Effector CD4-positive, alpha-beta T cell (primary cell): ENCODE results near the gene PAX2. TPM values are rescaled to one million over a fixed set of nuclear protein-coding genes. Genes with fewer than 3 reads are reported as not detected.
"Not testable (repeated sequence)": the region's sequence is repeated elsewhere in the genome, so short reads cannot be mapped to it uniquely, and the experiment has no call there.

Source experiments
- DNase-seq: peaks from one replicate; pipeline ENCODE4 v3.0.0-alpha.2; 2020
- total RNA-seq: gene quantifications from one replicate; lab custom pipeline; 2026; lab: John Stamatoyannopoulos, UW

The PAX2 gene
- not detected for total RNA-seq

GRCh38 chr10:100744987-100745881 lies at the start of gene PAX2:
Gene PAX2 (plus strand): TSS chr10:100745582. CDS start chr10:100746261, 679 bp downstream.
- DNase-seq, result no peak

DNA sequence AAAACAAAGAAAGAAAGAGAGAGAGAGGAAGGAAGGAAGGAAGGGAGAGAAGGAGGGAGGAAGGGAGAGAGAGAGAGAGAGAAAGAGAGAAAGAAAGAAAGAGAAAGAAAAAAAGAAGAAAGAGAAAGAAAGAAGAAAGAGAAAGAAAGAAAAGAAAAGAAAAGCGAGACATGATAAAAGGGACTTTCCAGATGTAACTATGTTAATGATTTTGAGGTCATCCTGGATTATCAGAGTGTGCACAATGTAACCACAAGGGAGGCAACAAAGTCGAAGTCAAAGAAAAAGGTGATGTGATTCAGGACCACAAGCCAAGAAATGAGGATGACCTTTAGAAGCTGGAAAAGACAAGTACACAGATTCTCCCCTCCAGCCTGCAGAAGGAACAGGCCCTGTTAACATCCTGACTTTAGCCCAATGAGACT lies 48.9 kb upstream of the PAX2 start:
- DNase-seq, result no peak

DNA sequence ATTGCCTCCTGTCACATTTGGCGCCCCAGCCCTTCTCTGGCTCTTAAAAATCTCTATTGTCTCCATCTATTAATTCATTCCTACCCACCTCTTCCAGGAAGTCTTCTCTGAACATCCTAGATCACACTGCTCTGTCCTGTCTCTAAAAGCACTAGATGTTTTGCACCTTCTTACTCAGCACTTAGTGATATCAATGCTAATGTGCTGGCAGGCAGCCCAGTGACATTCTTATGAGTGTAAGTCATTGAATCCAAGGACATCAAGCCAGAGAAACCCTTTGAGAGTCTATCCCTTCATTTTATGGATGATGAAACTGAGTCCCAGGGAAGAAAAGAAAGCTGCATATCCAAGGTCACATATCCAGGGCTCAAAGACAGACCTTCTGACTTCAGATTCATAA lies 48.3 kb upstream of the PAX2 start:
- DNase-seq, result no peak

GRCh38 chr10:100697631-100698030 lies 47.8 kb upstream of the PAX2 start:
- no peak for DNase-seq

GRCh38 chr10:100701704-100702103 lies 43.7 kb upstream of the PAX2 start:
- DNase-seq, result not testable (repeated sequence)

GRCh38 chr10:100705139-100705538 lies 40.2 kb upstream of the PAX2 start:
- no peak for DNase-seq

DNA sequence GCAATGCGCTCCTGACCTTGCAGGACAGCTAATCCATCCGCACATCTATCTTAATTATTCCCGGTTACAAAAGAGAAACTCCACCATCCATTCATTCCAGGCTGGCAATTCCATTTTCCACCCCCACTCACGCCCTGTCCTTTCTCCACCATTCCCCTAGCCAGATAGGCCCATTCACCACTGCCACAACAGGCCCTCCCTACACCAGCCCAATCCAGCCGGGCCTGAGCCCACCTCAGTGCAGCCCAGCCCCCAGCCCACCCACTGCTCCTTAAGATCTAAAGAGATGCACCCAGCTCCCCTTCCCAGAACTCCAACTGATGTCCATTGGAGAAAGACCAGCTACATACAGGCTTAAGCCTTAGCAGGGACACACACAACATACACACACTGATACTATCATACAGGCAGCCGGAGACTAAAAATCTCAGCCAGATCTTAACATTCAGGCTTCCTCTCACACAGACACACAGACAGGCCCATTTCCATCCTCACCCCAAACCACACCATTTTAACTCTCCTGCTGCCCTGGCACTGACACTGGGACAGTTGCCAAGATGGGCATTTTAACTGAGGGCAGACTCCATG lies 38.0 kb upstream of the PAX2 start:
- DNase-seq, result no peak

DNA sequence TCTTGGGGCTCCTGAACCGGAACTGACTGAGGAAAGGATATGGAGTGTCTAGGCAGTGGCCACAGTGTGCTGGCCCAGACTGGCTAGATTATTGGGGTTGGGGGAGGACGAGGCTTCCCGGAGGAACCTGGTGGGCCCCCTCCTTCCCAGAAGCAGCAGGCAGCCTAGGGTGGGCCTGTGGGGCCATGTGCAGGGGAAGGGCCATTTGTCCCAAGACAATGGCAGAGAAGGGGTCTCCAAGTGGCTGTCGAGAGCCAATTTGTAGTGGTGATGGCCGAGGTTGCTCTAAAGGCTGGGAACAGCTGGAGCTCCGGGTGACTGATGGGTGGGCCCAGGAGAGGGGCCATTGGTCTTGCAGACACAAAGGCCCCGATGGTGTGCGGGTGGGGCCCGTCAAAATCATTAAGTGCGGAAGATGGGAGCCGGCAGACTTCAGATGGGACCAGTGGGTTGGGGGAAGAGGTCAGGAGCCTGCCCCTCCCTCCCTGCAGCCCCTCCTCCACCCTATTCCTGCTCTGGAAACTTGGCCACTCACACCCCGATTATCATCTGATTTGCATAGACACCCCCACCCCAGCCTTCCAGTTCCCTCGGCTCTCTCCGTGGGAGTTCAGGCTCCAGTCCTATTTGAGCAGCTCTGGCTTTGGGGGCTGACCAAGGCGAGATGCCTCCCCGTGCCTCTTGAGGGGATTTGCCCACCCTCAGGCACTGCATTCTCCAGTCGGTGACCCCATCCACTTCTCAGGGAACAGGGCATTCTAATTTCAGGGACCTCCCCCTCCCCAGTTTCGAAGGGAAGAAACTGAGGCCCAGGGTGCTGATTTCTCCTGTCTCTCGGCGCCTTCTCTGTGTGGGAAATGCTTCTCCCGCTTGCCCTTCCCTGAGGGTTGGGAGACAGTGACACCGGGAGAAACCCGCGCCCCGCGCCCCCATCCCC lies 36.0 kb upstream of the PAX2 start:
- DNase-seq, result no peak

DNA sequence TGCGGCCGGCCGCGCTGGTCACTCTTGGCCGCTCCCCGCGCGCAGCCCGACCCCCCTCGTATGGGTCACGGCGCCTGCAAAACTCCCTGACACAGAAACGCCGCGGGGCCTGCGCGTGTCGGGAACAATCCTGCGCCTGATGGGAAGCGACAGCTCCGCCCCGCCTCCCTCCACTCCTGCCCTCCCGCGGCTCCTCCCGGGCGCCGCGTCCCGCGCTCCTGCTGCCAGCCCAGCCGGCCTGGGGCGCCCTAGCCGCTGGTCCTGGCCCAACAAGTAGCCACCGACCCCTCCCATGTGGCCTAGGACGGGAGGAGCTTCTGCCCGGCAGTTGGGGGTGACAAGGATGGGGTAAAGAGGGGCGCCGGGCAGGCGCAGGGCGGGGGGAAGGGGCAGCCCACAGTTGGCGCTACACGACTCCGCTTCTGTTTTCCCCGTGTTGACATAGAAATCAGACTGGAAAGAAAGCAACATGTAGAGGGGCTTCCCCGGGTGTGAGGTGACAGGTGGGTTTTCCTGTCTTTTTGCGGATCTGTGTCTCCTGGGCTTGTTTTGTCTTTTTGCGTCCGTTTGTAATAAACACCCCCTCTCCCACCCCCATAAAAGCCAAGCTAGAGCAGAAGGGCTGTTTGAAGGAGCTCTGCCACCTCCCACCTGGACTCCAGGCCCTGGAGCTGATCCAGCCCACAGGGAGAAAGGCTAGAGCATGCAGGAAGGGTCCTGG lies 35.1 kb upstream of the PAX2 start:
- no peak for DNase-seq

DNA sequence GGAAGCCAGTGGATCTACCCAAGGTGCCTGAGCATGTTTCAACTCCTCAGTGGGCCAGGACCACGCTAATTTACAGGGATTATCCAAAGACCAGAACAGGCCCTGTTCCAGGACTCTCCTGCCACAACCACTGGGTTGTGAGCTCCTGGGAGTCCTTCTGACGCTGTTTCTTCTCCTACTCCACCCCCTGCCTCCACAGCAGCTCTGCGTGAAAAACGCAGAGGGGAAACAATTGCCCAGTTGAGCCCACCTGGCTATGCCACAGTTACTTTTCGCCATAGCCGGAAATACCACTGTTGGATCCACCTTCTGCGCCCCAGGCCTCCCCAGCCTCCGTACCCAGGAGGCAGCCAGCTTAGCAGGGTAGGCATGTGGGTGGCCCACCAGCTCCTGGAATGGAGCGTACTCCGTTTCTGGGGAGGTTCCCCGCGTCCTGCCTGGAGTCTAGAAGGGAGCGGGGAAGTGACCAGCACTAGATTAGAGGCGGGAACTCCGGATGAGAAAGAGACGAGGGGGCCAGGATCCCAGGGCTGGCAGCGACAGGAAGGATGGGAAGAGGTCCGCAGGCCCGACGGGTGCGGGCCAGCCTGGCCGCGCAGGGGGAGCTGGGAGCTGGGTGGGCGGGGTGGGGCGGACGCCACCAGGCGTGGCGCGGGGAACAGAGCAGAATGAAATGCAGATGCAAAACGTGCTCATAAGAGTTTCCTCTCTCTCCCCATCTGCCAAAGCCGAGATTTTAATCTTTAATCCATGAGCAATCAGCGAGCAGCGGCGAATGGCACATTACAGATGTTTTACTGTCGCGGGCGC lies 32.1 kb upstream of the PAX2 start:
- no peak for DNase-seq

GRCh38 chr10:100713859-100714565 lies 31.4 kb upstream of the PAX2 start:
- no peak for DNase-seq

DNA sequence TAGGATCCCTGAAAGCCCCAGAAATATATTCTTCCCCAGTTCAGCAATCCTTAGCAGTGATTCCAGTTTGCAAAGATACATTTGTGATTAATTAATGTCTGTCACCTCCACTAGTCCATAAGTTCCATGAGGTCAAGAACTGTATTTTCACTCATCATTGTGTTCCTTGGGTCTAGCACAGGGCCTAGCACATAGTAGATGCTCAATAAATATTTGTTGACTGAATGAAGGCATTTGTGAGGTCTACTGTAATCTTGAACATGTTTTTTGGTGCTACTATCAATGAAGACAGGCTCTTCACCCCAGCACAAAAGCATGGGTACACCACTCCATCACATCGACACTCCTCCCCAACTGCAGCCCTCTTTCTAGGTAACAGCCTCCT lies 30.8 kb upstream of the PAX2 start:
- no peak for DNase-seq

GRCh38 chr10:100715101-100715444 lies 30.3 kb upstream of the PAX2 start:
- no peak for DNase-seq

- no peak for DNase-seq
These were observed 29.7 kb upstream of the PAX2 start for GRCh38 chr10:100715445-100716385.

GRCh38 chr10:100717166-100717565 lies 28.2 kb upstream of the PAX2 start:
- DNase-seq, result no peak

GRCh38 chr10:100718197-100718742 lies 27.1 kb upstream of the PAX2 start:
- no peak for DNase-seq

DNA sequence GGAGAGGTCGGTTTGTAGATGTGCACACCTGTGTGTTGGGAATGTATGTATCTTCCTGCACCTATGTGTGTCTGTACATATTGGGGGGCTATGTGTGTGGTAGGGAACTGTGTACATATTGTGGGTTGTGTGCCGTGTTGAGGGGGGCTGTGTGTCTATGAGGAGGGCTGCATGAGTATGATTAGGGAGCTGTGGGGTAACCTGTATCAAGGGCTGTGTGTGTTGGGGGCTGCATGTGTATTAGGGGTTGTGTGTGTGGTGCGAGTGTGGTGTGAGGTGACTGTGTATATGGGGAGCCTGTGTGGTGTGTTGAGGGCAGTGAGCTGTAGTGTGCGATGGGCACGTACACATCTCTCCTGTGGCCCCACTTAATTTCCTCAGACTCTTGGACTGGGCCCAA lies 22.2 kb upstream of the PAX2 start:
- DNase-seq, result no peak

- no peak for DNase-seq
These were observed 21.4 kb upstream of the PAX2 start for GRCh38 chr10:100723770-100724530.

GRCh38 chr10:100724531-100725027 lies 20.8 kb upstream of the PAX2 start:
- DNase-seq, result no peak
